PFSK-1 (cell line): ENCODE measurements around the gene SUFU.

ENCODE experiments used
- FOXP2 ChIP-seq: optimal IDR thresholded peaks from 2 replicates; pipeline ENCODE3; 2011; ENCODE audit warnings: borderline replicate concordance, control low read depth, inconsistent platforms; ENCODE audit not compliant: insufficient read depth; ENCODE audit errors: extremely low read length, extremely low read depth
- POLR2AphosphoS5 ChIP-seq: IDR thresholded peaks from 2 replicates; pipeline ENCODE4 v1.6.1; 2012; ENCODE audit warnings: low read depth, mild to moderate bottlenecking, control low read depth, low read length, moderate library complexity
- REST ChIP-seq, 2 experiments: IDR thresholded peaks; 2 replicates each; pipeline versions ENCODE4 v1.6.1 to v1.8.0; 2011 to 2012; ENCODE audit warnings: low read depth in 2 of 2, low read length in 2 of 2, control low read depth in 1 of 2, inconsistent platforms in 1 of 2, mild to moderate bottlenecking in 1 of 2, moderate library complexity in 1 of 2; ENCODE audit not compliant: insufficient read depth in 1 of 2
- SIN3A ChIP-seq: IDR thresholded peaks from 2 replicates; pipeline ENCODE4 v1.6.1; 2012; ENCODE audit warnings: mild to moderate bottlenecking, low read length, moderate library complexity, borderline replicate concordance; ENCODE audit not compliant: insufficient read depth
- TAF1 ChIP-seq: IDR thresholded peaks from 2 replicates; pipeline ENCODE4 v1.6.1; 2012; ENCODE audit warnings: low read length, control low read depth, borderline replicate concordance; ENCODE audit not compliant: insufficient read depth

Gene SUFU

DNA sequence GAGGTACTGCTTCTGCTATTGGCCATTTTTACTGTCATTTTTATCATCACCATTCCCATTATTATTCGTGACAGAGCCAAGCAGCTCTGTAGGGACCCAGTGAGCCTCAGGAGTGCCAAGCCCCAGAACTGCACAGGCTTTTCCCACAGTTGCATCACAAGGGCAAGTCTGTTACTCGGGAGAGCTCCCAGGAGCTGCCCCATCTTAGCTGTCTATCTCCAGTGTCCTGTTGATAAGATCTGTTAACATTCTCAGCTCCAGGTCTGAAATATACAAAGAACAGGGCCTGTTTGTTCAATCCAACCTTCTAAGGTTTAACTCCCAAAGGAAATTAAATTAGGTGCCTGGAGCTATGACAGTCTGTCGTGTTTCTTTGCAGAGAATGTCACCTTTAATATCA lies 120.3 kb downstream of the SUFU start:
- TF ChIP-seq SIN3A, result no peak
- TF ChIP-seq TAF1, result no peak
- no peak for TF ChIP-seq POLR2AphosphoS5
- TF ChIP-seq REST (IDR thresholded peaks at IDR 0.05; ENCODE audit: insufficient read depth in 1 of 2, low read depth in 2 of 2, low read length in 2 of 2), result no peak
- TF ChIP-seq FOXP2, result no peak

DNA sequence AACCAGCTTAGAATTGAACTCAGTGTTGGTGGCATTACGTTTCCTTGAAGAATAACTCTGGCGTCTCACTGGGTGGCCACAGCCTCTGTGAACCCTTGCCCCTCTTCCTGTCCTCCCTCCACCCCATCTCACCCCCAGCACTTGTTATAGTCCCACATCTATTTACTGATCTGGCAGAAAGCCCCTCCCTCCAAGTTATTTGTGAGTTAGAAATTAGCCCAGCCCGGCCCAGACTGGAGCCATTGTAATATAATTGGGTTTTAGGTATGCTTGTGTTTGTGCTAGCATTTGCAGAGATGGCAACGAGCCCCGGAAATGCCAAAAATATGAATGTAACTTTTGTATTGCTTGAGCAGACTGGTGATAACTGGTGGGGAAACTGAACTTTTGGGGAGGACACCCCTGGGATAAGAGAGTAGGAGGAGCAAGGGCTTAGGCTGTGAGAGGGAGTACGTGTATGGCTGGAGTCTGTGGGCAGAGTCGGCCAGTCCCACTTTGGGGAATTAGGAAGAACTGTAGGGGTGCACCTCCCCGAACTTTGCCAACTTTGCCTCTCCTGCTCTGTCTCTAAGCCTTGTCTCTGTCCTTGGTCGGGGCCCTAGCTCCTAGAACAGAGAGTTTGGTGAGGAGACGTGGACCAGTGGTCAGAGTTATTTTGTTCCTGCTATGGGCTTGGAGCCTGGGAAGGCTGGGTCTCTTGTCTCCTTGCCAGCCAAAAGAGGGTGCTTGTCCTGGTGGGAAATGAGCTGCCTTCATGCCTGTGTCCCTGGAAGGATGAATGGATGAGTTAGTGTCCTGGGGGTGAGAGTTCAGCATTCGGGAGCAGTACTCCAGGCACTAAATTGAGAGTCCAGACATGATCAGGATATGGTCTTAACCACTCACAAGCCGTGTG lies 121.2 kb downstream of the SUFU start:
- no peak for TF ChIP-seq TAF1
- TF ChIP-seq REST (IDR thresholded peaks at IDR 0.05; ENCODE audit: insufficient read depth in 1 of 2, low read depth in 2 of 2, low read length in 2 of 2), result no peak
- no peak for TF ChIP-seq POLR2AphosphoS5

GRCh38 chr10:102626026-102626685 lies 122.4 kb downstream of the SUFU start:
- TF ChIP-seq REST (IDR thresholded peaks at IDR 0.05; ENCODE audit: insufficient read depth in 1 of 2, low read depth in 2 of 2, low read length in 2 of 2) (no peak), FOXP2 (no peak), POLR2AphosphoS5 (no peak), SIN3A (no peak), TAF1 (no peak)

- no peak for TF ChIP-seq FOXP2
- no peak for TF ChIP-seq REST (IDR thresholded peaks at IDR 0.05; ENCODE audit: insufficient read depth in 1 of 2, low read depth in 2 of 2, low read length in 2 of 2)
- no peak for TF ChIP-seq SIN3A
- TF ChIP-seq POLR2AphosphoS5, result no peak
- TF ChIP-seq TAF1, result no peak
These were observed 123.5 kb downstream of the SUFU start for GRCh38 chr10:102627291-102627735.
